ENCODE measurements around the gene FANCG. TPM values are rescaled to one million over a fixed set of nuclear protein-coding genes. Genes with fewer than 3 reads are reported as not detected.

The FANCG gene
- total RNA-seq, 2 donors from 2014 or later = 6.0 to 29.3 TPM

- 90 to 96% methylated on average over 6 of the region's 6 CpGs for WGBS, 2 donors
- Histone ChIP-seq H3K9me3 (no peaks in the 10 kb centered on the region), H3K36me3 (replicated peaks in 1 of 2; ENCODE audit: insufficient read depth in 1 of 2, low read depth in 2 of 2) (peaks cover 0 to 8% of the 10 kb centered on the region in 2 donors), H3K4me3 (no peak overlapping the region), H3K27me3 (no peaks in the 10 kb centered on the region), H3K4me1 (no peaks in the 10 kb centered on the region), H3K27ac (no peak overlapping the region)
- TF ChIP-seq POLR2A (IDR thresholded peaks at IDR 0.05) = no peak
- TF ChIP-seq CTCF (IDR thresholded peaks at IDR 0.05) = no peak
- no peak for DNase-seq
- no peak for ATAC-seq
- intact Hi-C loops (cut with DNase I) = no loop called here
Measured at GRCh38 chr9:35048511-35048910, 31.2 kb downstream of the FANCG start.

- ATAC-seq (no peak), DNase-seq (no peak)
- Histone ChIP-seq H3K4me1 (no peaks in the 10 kb centered on the region), H3K4me3 (no peak overlapping the region), H3K9me3 (no peaks in the 10 kb centered on the region), H3K36me3 (replicated peaks in 1 of 2; ENCODE audit: insufficient read depth in 1 of 2, low read depth in 2 of 2) (peaks cover 0 to 4% of the 10 kb centered on the region in 2 donors), H3K27me3 (no peaks in the 10 kb centered on the region), H3K27ac (no peak overlapping the region)
- 86 to 87% methylated on average over 1 to 3 of the region's 3 CpGs for WGBS, 2 donors
- intact Hi-C loops (cut with DNase I) = no loop called here
- TF ChIP-seq POLR2A (IDR thresholded peaks at IDR 0.05) (no peak), CTCF (IDR thresholded peaks at IDR 0.05) (no peak)
Measured at GRCh38 chr9:35044071-35044470, 35.7 kb downstream of the FANCG start.

GRCh38 chr9:35042891-35043545 is 36.7 kb downstream of the FANCG start:
- intact Hi-C loops (cut with DNase I) = no loop called here
- Histone ChIP-seq H3K27ac (no peak overlapping the region), H3K27me3 (no peaks in the 10 kb centered on the region), H3K9me3 (no peaks in the 10 kb centered on the region), H3K4me1 (no peaks in the 10 kb centered on the region), H3K4me3 (no peak overlapping the region), H3K36me3 (replicated peaks in 1 of 2; ENCODE audit: insufficient read depth in 1 of 2, low read depth in 2 of 2) (no peaks in the 10 kb centered on the region)
- whole genome bisulfite sequencing, 2 donors = 92 to 96% methylated on average over 6 of the region's 6 CpGs
- DNase-seq = no peak
- ATAC-seq = no peak
- TF ChIP-seq POLR2A (IDR thresholded peaks at IDR 0.05) (no peak), CTCF (IDR thresholded peaks at IDR 0.05) (no peak)

- Histone ChIP-seq H3K4me3 (no peak overlapping the region), H3K4me1 (no peaks in the 10 kb centered on the region), H3K27ac (peak overlapping the region in 1 of 4 donors; percentile 2), H3K9me3 (no peaks in the 10 kb centered on the region), H3K36me3 (replicated peaks in 1 of 2; ENCODE audit: insufficient read depth in 1 of 2, low read depth in 2 of 2) (no peaks in the 10 kb centered on the region), H3K27me3 (no peaks in the 10 kb centered on the region)
- WGBS, 2 donors = 88 to 100% methylated on average over 1 to 3 of the region's 3 CpGs
- peak; percentile 21 for ATAC-seq
- intact Hi-C loops (cut with DNase I) = no loop called here
- no peak for TF ChIP-seq POLR2A (IDR thresholded peaks at IDR 0.05)
- TF ChIP-seq CTCF (IDR thresholded peaks at IDR 0.05) = no peak
- no peak for DNase-seq
Measured at GRCh38 chr9:35042081-35042604, 37.6 kb downstream of the FANCG start.
